Kidney (tissue), 14 donors: ENCODE results near the gene WWC2. TPM values are rescaled to one million over a fixed set of nuclear protein-coding genes. Genes with fewer than 3 reads are reported as not detected.

Source experiments
- DNase-seq, 5 donors: peaks; one replicate each; pipeline ENCODE4 v3.0.0-alpha.2; 2013 to 2020
- FAIRE-seq: peaks from 2 replicates; lab custom pipeline; 2012; peaks lifted over from hg19 to GRCh38; lab: Jason Lieb, UNC
- H3K27ac ChIP-seq, 2 donors: one replicate each; pipeline ENCODE4 v1.7.0; 2013; ENCODE audit warnings: low read depth in 2 of 2, low read length in 2 of 2, inconsistent platforms in 1 of 2
- H3K27me3 ChIP-seq: one replicate; pipeline ENCODE4 v1.7.1; 2013; ENCODE audit warnings: low read length, inconsistent platforms; ENCODE audit not compliant: control insufficient read depth, insufficient read depth
- H3K36me3 ChIP-seq, 3 donors: one replicate each; pipeline versions ENCODE4 v1.7.0 to v1.7.1; 2013; ENCODE audit warnings: low read length in 3 of 3, control low read depth in 1 of 3, inconsistent platforms in 1 of 3; ENCODE audit not compliant: insufficient read depth in 3 of 3, control insufficient read depth in 2 of 3
- H3K4me1 ChIP-seq, 3 donors: one replicate each; pipeline versions ENCODE4 v1.7.0 to v1.7.1; 2013; ENCODE audit warnings: low read length in 3 of 3, inconsistent platforms in 1 of 3, low read depth in 1 of 3; ENCODE audit not compliant: control insufficient read depth in 2 of 3, insufficient read depth in 2 of 3
- H3K4me3 ChIP-seq, 3 donors: one replicate each; pipeline versions ENCODE4 v1.7.0 to v1.8.1; 2013; ENCODE audit warnings: low read length in 3 of 3, control low read depth in 1 of 3, inconsistent platforms in 1 of 3
- H3K9ac ChIP-seq, 3 donors: one replicate each; pipeline versions ENCODE4 v1.7.0 to v1.7.1; 2013; ENCODE audit warnings: low read length in 3 of 3, control low read depth in 1 of 3, inconsistent platforms in 1 of 3
- H3K9me3 ChIP-seq, 3 donors: one replicate each; pipeline versions ENCODE4 v1.7.0 to v1.7.1; 2013; ENCODE audit warnings: low read length in 3 of 3, control low read depth in 1 of 3, inconsistent platforms in 1 of 3; ENCODE audit not compliant: control insufficient read depth in 2 of 3, insufficient read depth in 1 of 3
- intact Hi-C: fragments of 100-400 bp; cut with DNase I; formaldehyde crosslinking; loops from one replicate; pipeline ENCODE4 v1.11.1; 2022
- polyA plus RNA-seq: library from polyadenylated mRNA; stranded (reverse); fragments of 350-450 nt; fragmentation: Illumina TruSeq; extraction: RNeasy Lipid Tissue Mini Kit (QIAGEN cat#74804); gene quantifications from one replicate; pipeline ENCODE4 v1.2.3, GENCODE V29; 2014; ENCODE audit warnings: low read depth, low replicate concordance; ENCODE audit not compliant: insufficient read depth
- total RNA-seq: library from RNA; stranded (reverse); fragmentation: NEBNext Ultra II Directional; extraction: Animal tissue kit (Norgen Biotek cat#: 25700); gene quantifications from one replicate; pipeline ENCODE4 v1.2.1, GENCODE V29; 2021
- TF ChIP-seq, protein P1 (sequence below): IDR thresholded peaks from 3 replicates; pipeline ENCODE4 v1.5.1; 2012; ENCODE audit warnings: mild to moderate bottlenecking, moderate library complexity, borderline replicate concordance; ENCODE audit not compliant: insufficient read depth; ENCODE audit errors: extremely low read depth
- donor health status: control.
- donor health status: control.
- donor health status: control.
- donor health status: control.
- donor health status: control.
- donor health status: DM: yes; HTN: yes; CAD: no.
- donor health status: Normal renal cell carcinoma (clear cell type).

WWC2 gene
- total and polyA plus RNA-seq, 2 donors from 2014 or later: 10.1 to 59.6 TPM

DNA sequence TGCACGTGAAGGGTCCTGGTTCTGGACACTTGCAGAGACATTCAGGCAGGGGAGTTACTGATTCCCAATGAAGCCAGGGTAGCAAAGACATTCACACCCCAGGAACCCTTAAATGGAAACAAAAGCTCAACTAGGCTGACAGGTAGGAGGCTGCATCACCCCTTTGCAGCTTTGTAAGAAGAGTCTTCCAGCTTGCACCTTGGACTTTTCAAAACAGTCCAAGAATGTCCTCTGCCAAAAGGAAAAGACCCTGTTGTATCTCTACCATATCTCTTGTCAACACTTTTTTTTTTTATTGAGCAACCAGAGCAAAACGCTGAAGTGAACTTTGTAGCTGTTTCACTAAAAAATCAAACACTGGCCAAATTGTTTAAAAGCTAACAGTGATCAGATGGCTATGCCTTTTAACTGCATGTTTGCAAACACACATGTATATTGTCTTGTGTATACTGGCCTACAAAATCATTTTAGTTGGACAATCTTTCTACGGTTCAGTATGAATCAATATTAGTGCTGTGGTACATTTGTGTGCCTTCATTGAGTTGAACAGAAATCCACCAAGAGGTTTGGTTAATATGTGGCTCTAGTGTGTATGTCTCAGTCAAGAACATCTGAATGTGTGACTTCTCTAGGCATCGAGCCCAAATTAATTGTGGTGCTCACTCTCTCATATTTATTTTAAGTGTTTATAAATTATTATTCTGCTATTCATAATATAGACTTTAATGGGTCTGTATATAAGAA is 18.5 kb upstream of the WWC2 start:
- Histone ChIP-seq H3K36me3 (no peaks in the 10 kb centered on the region), H3K27ac (peak overlapping the region in 1 of 2 donors; percentile 8)
- peak; percentile 17 for FAIRE-seq

DNA sequence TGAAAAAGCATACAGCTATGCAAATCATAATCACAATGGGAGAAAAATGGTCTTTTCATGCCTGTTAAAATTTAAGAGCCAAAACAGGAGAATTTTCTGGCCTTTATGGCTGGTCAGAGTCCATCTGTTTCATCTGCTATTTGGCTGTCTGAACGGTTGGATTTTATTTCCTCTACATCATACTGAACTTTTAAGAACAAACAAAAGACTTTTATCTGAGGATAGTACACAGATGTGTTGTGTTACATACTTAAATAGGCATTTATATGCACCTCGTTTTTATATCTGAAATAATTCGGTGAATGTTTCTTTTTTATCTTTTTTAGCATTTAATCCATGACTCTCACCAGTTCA is 18.0 kb upstream of the WWC2 start:
- peaks cover 0 to 4% (median 0%) of the 10 kb centered on the region in 3 donors for H3K4me1 ChIP-seq

More for the DNA sequence above, 18.5 kb upstream of the WWC2 start:
- Histone ChIP-seq H3K27me3 (no peaks in the 10 kb centered on the region), H3K9ac (no peak overlapping the region), H3K4me3 (peak overlapping the region in 1 of 3 donors; percentile 5), H3K4me1 (peaks cover 0 to 4% (median 0%) of the 10 kb centered on the region in 3 donors), H3K9me3 (no peaks in the 10 kb centered on the region)
- TF ChIP-seq, protein P1, sequence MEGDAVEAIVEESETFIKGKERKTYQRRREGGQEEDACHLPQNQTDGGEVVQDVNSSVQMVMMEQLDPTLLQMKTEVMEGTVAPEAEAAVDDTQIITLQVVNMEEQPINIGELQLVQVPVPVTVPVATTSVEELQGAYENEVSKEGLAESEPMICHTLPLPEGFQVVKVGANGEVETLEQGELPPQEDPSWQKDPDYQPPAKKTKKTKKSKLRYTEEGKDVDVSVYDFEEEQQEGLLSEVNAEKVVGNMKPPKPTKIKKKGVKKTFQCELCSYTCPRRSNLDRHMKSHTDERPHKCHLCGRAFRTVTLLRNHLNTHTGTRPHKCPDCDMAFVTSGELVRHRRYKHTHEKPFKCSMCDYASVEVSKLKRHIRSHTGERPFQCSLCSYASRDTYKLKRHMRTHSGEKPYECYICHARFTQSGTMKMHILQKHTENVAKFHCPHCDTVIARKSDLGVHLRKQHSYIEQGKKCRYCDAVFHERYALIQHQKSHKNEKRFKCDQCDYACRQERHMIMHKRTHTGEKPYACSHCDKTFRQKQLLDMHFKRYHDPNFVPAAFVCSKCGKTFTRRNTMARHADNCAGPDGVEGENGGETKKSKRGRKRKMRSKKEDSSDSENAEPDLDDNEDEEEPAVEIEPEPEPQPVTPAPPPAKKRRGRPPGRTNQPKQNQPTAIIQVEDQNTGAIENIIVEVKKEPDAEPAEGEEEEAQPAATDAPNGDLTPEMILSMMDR: no peak
- intact Hi-C loops: no loop called here
- DNase-seq: no peak

DNA sequence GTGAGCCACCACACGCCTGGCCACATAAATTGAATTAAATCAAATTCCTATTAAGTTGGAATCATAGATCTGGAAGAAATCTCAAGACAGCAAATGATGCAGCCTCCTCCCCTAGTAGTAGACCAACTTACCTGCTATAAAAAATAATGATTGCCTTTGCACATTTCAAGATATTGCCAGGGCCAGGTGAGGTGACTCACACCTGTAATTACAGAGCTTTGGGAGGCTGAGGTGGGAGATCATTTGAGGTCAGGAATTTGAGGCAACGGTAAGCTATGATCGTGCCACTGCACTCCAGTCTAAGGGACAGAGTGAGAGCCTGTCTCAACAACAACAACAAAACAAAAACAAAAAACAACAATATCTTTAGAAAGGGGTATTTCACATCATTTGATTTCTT is 17.0 kb upstream of the WWC2 start:
- Histone ChIP-seq H3K9ac (no peak overlapping the region), H3K27ac (no peak overlapping the region), H3K36me3 (no peaks in the 10 kb centered on the region), H3K4me1 (peaks cover 0 to 4% (median 0%) of the 10 kb centered on the region in 3 donors), H3K4me3 (no peak overlapping the region), H3K9me3 (no peaks in the 10 kb centered on the region), H3K27me3 (no peaks in the 10 kb centered on the region)
- TF ChIP-seq, protein P1: no peak
- intact Hi-C loops: no loop called here
- FAIRE-seq: no peak
- DNase-seq: no peak

More for the DNA sequence above, 18.0 kb upstream of the WWC2 start:
- Histone ChIP-seq H3K27me3 (no peaks in the 10 kb centered on the region), H3K36me3 (no peaks in the 10 kb centered on the region), H3K9me3 (no peaks in the 10 kb centered on the region), H3K4me3 (no peak overlapping the region), H3K27ac (no peak overlapping the region), H3K9ac (no peak overlapping the region)
- DNase-seq: no peak
- intact Hi-C loops: no loop called here
- TF ChIP-seq, protein P1: no peak
- no peak for FAIRE-seq
